Suprapubic skin (tissue), 3 donors: ENCODE data around the gene PLXNB3.

Experiments used
- CTCF ChIP-seq, 2 donors: fragments of 200-600 bp in 1 of 2; fragments of 450-650 bp in 1 of 2; sonication (generic) in 1 of 2; IDR thresholded peaks; one replicate each; pipeline ENCODE4 v1.5.1; 2016 to 2019; ENCODE audit warnings: antibody characterized with exemption in 2 of 2, mild to moderate bottlenecking in 1 of 2, moderate library complexity in 1 of 2
- POLR2A ChIP-seq, 2 donors: fragments of 450-650 bp; IDR thresholded peaks; one replicate each; pipeline ENCODE4 v1.6.1; 2017; ENCODE audit warnings: antibody characterized with exemption in 2 of 2, mild to moderate bottlenecking in 2 of 2, moderate library complexity in 2 of 2

- TF ChIP-seq CTCF (IDR thresholded peaks at IDR 0.05) (no peak), POLR2A (IDR thresholded peaks at IDR 0.05) (no peak)
These were observed 40.1 kb downstream of the PLXNB3 start for GRCh38 chrX:153804100-153804595.
